ENCODE data around the gene NT5C2. TPM values are rescaled to one million over a fixed set of nuclear protein-coding genes. Genes with fewer than 3 reads are reported as not detected.

Gene NT5C2
- 10 to 100 TPM; 34.7 to 46.1 (median 39.4) TPM for total RNA-seq
- 23.3 TPM for polyA plus RNA-seq
- long read RNA-seq, donor 1, transcript NT5C2-201 (18 exons, 3,435 nt) = major isoform, 8 of 33 reads
- long read RNA-seq, donor 1, partial matches to known transcripts = 3 of 33 reads
- long read RNA-seq, donor 1, other reads (novel, unspliced or antisense) = 21 of 33 reads
- long read RNA-seq, donor 2, partial matches to known transcripts = 0 of 9 reads
- long read RNA-seq, donor 2, other reads (novel, unspliced or antisense) = 5 of 9 reads
- long read RNA-seq, donor 3, transcript NT5C2-201 (18 exons, 3,435 nt) = major isoform, 18 of 92 reads
- long read RNA-seq, donor 3, transcript NT5C2-203 (17 exons, 3,365 nt) = minor isoform, 5 of 92 reads
- long read RNA-seq, donor 3, partial matches to known transcripts = 12 of 92 reads
- long read RNA-seq, donor 3, other reads (novel, unspliced or antisense) = 57 of 92 reads
- long read RNA-seq, donor 4, partial matches to known transcripts = 0 of 17 reads
- long read RNA-seq, donor 4, other reads (novel, unspliced or antisense) = 13 of 17 reads

GRCh38 chr10:103193107-103193819 lies at the start of gene NT5C2:
Gene NT5C2 (minus strand): TSS chr10:103193272. CDS start chr10:103174958, 18,314 bp downstream.
- H3K27me3 ChIP-seq (ENCODE audit: control insufficient read depth, insufficient read depth) = no peaks in the 10 kb centered on the region
- intact Hi-C loops (cut with DNase I) = no loop called here
- H3K27ac ChIP-seq (ENCODE audit: low read length) = peak within 1 kb of the TSS; percentile 93
- peak; percentile 82 to 94 (median 93) for DNase-seq
- H3K4me1 ChIP-seq (ENCODE audit: control insufficient read depth, insufficient read depth, low read length) = peaks cover 3% of the 10 kb centered on the region
- peak; percentile 93 to 95 for ATAC-seq
- 4% methylated on average over 61 of the region's 62 CpGs for WGBS
- H3K9me3 ChIP-seq (ENCODE audit: control insufficient read depth, low read length) = no peaks in the 10 kb centered on the region
- peak within 1 kb of the TSS; percentile 92 for H3K4me3 ChIP-seq (ENCODE audit: low read length)

- no peaks in the 10 kb centered on the region for H3K27me3 ChIP-seq (ENCODE audit: control insufficient read depth, insufficient read depth)
- H3K27ac ChIP-seq (ENCODE audit: low read length) = no peak overlapping the region
- intact Hi-C loops (cut with DNase I) = loop anchor here (5.0 to 10.0 kb wide), 6 partner anchors 127 to 407 kb away; partner anchors contain the start of genes CNNM2 (in 2 of the 4) and CYP17A1 (in 2 of the 4)
- ATAC-seq (peak; percentile 58 to 63), DNase-seq (no peak)
- no peaks in the 10 kb centered on the region for H3K9me3 ChIP-seq (ENCODE audit: control insufficient read depth, low read length)
- no peak overlapping the region for H3K4me3 ChIP-seq (ENCODE audit: low read length)
- WGBS = 55% methylated on average over 7 of the region's 7 CpGs
- no peaks in the 10 kb centered on the region for H3K4me1 ChIP-seq (ENCODE audit: control insufficient read depth, insufficient read depth, low read length)
Measured at GRCh38 chr10:103241262-103242011, 48.4 kb upstream of the NT5C2 start.

- intact Hi-C loops (cut with DNase I) = loop anchor here in 1 of 4 donors (10.0 kb wide), 1 partner anchor 324 kb away; the partner anchor contains the start of gene CNNM2
- Histone ChIP-seq H3K27me3 (ENCODE audit: control insufficient read depth, insufficient read depth) (no peaks in the 10 kb centered on the region), H3K9me3 (ENCODE audit: control insufficient read depth, low read length) (no peaks in the 10 kb centered on the region), H3K4me1 (ENCODE audit: control insufficient read depth, insufficient read depth, low read length) (no peaks in the 10 kb centered on the region), H3K27ac (ENCODE audit: low read length) (no peak overlapping the region), H3K4me3 (ENCODE audit: low read length) (no peak overlapping the region)
- ATAC-seq = peak; percentile 83
- 66% methylated on average over 11 of the region's 11 CpGs for WGBS
- peak in 2 of 3 donors; percentile 15 to 42 for DNase-seq
Measured at GRCh38 chr10:103238506-103239252, 45.6 kb upstream of the NT5C2 start.

- Histone ChIP-seq H3K9me3 (ENCODE audit: control insufficient read depth, low read length) (no peaks in the 10 kb centered on the region), H3K27me3 (ENCODE audit: control insufficient read depth, insufficient read depth) (no peaks in the 10 kb centered on the region), H3K4me3 (ENCODE audit: low read length) (no peak overlapping the region), H3K27ac (ENCODE audit: low read length) (no peak overlapping the region), H3K4me1 (ENCODE audit: control insufficient read depth, insufficient read depth, low read length) (no peaks in the 10 kb centered on the region)
- DNase-seq = no peak
- intact Hi-C loops (cut with DNase I) = loop anchor here in 1 of 4 donors (10.0 kb wide), 1 partner anchor 321 kb away; the partner anchor contains the start of gene CNNM2
- WGBS = 93% methylated on average over 2 of the region's 2 CpGs
- no peak for ATAC-seq
Measured at GRCh38 chr10:103235775-103236174, 42.7 kb upstream of the NT5C2 start.

- Histone ChIP-seq H3K27me3 (ENCODE audit: control insufficient read depth, insufficient read depth) (no peaks in the 10 kb centered on the region), H3K27ac (ENCODE audit: low read length) (no peak overlapping the region), H3K9me3 (ENCODE audit: control insufficient read depth, low read length) (no peaks in the 10 kb centered on the region), H3K4me3 (ENCODE audit: low read length) (no peak overlapping the region), H3K4me1 (ENCODE audit: control insufficient read depth, insufficient read depth, low read length) (no peaks in the 10 kb centered on the region)
- DNase-seq = no peak
- 86% methylated on average over 7 of the region's 7 CpGs for WGBS
- no peak for ATAC-seq
- intact Hi-C loops (cut with DNase I) = loop anchor here in 1 of 4 donors (10.0 kb wide), 1 partner anchor 318 kb away; the partner anchor contains the start of gene CNNM2
Measured at GRCh38 chr10:103232772-103233488, 39.9 kb upstream of the NT5C2 start.

GRCh38 chr10:103232131-103232673 lies 39.1 kb upstream of the NT5C2 start:
- ATAC-seq (peak in 1 of 2 donors; percentile 36), DNase-seq (no peak)
- no peaks in the 10 kb centered on the region for H3K27me3 ChIP-seq (ENCODE audit: control insufficient read depth, insufficient read depth)
- WGBS = 62% methylated on average over 3 of the region's 3 CpGs
- intact Hi-C loops (cut with DNase I) = loop anchor here in 1 of 4 donors (10.0 kb wide), 1 partner anchor 317 kb away; the partner anchor contains the start of gene CNNM2
- peak overlapping the region; percentile 72 for H3K27ac ChIP-seq (ENCODE audit: low read length)
- no peaks in the 10 kb centered on the region for H3K4me1 ChIP-seq (ENCODE audit: control insufficient read depth, insufficient read depth, low read length)
- H3K9me3 ChIP-seq (ENCODE audit: control insufficient read depth, low read length) = no peaks in the 10 kb centered on the region
- no peak overlapping the region for H3K4me3 ChIP-seq (ENCODE audit: low read length)

GRCh38 chr10:103231047-103231551 lies 38.0 kb upstream of the NT5C2 start:
- WGBS = 21% methylated on average over 4 of the region's 4 CpGs
- H3K9me3 ChIP-seq (ENCODE audit: control insufficient read depth, low read length) = no peaks in the 10 kb centered on the region
- no peak overlapping the region for H3K4me3 ChIP-seq (ENCODE audit: low read length)
- no peaks in the 10 kb centered on the region for H3K27me3 ChIP-seq (ENCODE audit: control insufficient read depth, insufficient read depth)
- intact Hi-C loops (cut with DNase I) = loop anchor here in 1 of 4 donors (10.0 kb wide), 1 partner anchor 316 kb away; the partner anchor contains the start of gene CNNM2
- ATAC-seq (peak; percentile 61 to 85), DNase-seq (no peak)
- H3K4me1 ChIP-seq (ENCODE audit: control insufficient read depth, insufficient read depth, low read length) = no peaks in the 10 kb centered on the region
- peak overlapping the region; percentile 90 for H3K27ac ChIP-seq (ENCODE audit: low read length)

GRCh38 chr10:103227416-103227815 lies 34.3 kb upstream of the NT5C2 start:
- H3K27ac ChIP-seq (ENCODE audit: low read length) = no peak overlapping the region
- 96% methylated on average over 1 of the region's 1 CpG for WGBS
- DNase-seq (no peak), ATAC-seq (no peak)
- H3K27me3 ChIP-seq (ENCODE audit: control insufficient read depth, insufficient read depth) = no peaks in the 10 kb centered on the region
- intact Hi-C loops (cut with DNase I) = no loop called here
- no peaks in the 10 kb centered on the region for H3K4me1 ChIP-seq (ENCODE audit: control insufficient read depth, insufficient read depth, low read length)
- no peak overlapping the region for H3K4me3 ChIP-seq (ENCODE audit: low read length)
- H3K9me3 ChIP-seq (ENCODE audit: control insufficient read depth, low read length) = no peaks in the 10 kb centered on the region

- Histone ChIP-seq H3K4me3 (ENCODE audit: low read length) (no peak overlapping the region), H3K9me3 (ENCODE audit: control insufficient read depth, low read length) (no peaks in the 10 kb centered on the region), H3K27ac (ENCODE audit: low read length) (no peak overlapping the region), H3K4me1 (ENCODE audit: control insufficient read depth, insufficient read depth, low read length) (no peaks in the 10 kb centered on the region), H3K27me3 (ENCODE audit: control insufficient read depth, insufficient read depth) (no peaks in the 10 kb centered on the region)
- no peak for ATAC-seq
- DNase-seq = no peak
- intact Hi-C loops (cut with DNase I) = no loop called here
Measured at GRCh38 chr10:103225939-103226338, 32.9 kb upstream of the NT5C2 start.

All from right cardiac atrium (tissue), 5 donors.